AG08395 (cell line): ENCODE results near the gene SFMBT1.
"Not testable (repeated sequence)": the region's sequence is repeated elsewhere in the genome, so short reads cannot be mapped to it uniquely, and the experiment has no call there.

Source experiments
- DNase-seq: peaks from one replicate; pipeline ENCODE4 v3.0.0; 2012; ENCODE audit warnings: mixed read lengths, low spot score

SFMBT1 gene

DNA sequence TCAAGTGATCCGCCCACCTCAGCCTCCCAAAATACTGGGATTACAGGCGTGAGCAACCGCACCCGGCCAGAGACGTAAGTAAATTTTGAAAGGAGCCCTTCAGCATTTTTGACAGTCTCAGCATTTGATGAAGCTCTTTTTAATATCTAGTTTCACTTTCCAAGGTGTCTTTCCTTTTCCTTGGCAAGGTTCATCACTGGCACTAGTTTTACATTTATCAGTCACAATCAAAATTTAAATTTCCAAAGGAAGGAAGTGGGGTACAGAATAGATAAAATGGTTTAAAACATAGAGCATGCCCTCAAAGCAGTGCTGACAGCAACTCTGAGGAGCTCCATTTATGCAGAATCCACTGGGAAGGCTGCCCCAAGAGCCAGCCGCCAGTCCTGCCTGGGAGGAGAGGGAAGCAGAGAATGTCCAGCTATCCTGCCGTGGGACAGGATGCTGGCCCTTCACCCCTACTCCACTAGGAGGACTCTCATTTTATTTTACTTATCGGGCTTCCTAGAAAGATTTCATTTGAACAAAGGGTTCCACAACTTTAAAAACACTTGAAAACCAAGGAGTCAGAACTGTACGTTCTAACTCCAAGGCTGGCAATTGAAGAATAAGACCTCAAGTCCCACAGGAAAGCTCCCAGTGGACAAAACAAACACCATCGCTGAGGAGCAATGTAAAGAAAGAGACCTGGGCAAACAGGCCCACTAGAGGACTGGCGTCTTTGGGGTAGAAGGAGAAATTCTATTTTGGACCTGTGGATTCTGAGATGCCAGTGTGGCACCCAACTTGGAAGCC, 9.9 kb downstream of the SFMBT1 start:
- no peak for DNase-seq

DNA sequence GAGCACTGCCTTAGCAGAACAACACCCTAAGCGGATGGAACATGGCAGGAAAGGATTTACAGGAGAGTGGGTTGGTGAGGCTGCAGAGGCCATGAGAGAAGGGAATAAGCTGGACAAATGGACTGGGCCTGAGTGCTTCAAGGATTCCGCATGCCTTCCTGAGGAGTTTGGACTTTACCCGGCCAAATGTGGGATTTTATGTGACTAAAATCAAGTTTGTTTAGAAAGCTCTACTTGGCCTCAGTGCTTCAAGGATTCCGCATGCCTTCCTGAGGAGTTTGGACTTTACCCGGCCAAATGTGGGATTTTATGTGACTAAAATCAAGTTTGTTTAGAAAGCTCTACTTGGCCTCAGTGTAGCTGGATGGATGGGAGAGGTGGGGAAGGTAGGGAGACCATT, 10.9 kb downstream of the SFMBT1 start:
- DNase-seq = not testable (repeated sequence)

DNA sequence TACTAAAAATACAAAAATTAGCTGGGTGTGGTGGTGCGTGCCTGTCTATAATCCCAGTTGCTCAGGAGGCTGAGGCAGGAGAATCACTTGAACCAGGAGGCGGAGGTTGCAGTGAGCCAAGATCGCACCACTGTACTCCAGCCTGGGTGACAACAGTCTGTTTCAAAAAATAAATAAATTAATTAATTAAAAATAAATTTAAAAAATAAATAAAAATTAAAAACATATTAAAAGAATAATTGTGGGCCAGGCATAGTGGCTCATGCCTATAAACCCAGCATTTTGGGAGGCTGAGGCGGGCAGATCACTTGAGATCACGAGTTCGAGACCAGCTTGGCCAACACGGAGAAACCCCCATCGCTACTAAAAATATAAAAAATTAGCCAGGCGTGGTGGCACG, 11.5 kb downstream of the SFMBT1 start:
- not testable (repeated sequence) for DNase-seq

DNA sequence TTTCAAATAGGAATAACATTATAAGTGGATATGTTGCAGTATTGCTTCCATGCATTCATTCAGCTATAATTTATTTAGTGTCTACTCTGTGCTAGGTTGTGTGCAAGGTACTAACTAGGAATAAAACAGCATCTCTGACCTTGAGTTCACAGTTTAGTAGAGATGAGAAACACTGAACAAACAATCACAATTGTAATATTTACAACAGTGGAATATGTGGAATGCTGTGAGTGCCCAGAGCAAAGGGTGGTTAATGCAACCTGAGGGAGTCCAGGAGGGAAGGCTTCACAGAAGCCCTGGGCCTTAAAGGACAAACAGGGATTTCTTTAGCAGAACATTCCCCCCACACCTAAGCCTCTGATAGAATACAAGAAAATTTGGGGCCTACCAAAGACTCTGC, 13.3 kb downstream of the SFMBT1 start:
- DNase-seq = no peak

DNA sequence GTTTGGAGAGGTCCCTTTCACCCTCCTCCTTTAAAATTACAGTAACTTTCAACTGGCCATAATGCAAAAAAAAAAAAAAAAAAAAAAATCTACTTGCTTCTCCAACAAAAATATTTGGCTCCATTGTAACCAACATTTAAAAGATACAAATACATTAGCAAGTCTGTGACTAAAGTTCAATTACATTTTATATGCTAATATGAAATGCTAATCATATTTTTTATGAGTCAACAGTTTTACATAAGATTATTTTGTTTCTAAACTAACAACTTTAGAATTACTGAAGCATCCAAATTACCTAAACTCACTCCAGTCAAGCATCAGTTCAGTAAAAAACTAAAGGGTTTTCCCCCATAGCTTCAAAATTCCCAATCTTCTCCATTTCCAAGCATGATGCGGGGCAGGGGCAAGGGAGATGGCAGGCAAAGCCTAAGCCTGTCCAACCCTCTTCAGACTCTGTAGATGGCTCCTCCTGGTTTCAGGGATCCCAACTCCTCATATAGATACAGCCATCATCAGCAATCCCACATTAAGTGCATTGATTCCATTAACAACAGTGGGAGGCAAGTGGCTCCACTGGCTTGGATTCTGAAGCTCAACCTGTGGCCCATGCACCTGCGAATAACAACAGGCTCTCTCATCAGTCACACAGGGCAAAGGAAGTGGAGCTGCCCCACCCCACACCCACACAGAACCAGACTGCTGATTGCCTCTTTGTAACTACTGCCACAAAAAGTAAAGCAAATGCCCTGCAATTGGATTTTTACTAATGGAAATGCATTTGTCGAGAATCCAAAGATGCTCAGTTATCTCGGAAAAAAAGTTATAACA, 15.0 kb downstream of the SFMBT1 start:
- DNase-seq = no peak

DNA sequence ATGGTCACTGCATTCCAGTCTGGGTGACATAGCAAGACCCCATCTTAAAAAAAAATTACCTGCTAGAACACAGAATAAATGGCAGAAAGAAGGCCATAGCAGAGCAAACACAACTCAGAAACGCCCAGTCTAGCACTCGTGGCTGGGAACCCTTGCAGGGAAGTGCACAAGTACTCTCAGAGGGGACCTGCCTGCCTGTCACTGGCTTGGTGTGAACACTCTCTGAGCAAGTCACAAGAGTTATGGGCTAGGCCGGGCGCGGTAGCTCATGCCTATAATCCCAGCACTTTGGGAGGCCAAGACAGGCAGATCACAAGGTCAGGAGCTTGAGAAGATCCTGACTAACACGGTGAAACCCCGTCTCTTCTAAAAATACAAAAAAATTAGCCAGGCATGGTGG, 17.2 kb downstream of the SFMBT1 start:
- DNase-seq = no peak

DNA sequence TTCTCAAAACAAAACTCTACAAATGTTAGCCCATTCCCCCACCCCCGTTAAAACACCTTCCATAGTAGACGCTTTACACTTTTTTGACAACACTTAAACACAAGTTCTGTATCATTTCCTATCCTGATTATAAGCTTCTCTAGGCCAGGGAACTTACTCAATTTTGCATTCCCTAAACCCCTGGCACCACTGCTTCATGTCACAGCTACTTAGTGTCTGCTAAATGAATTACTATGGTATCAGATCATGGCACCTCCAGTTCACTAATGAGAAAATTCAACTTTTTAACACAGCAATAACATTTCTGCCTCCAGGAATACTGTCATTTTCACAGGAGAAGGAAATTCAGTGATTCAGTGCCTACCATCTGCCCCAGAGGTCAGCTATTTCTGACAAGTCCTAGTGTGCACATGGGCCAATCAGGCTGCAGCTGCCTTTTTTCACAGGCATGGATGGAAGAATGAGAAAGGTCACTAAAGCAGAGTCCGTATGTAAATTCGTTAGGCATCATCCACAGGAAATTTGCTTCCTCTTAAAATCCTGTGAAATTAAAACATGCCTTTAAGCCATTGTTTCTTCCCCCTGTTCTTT, 18.5 kb downstream of the SFMBT1 start:
- no peak for DNase-seq

DNA sequence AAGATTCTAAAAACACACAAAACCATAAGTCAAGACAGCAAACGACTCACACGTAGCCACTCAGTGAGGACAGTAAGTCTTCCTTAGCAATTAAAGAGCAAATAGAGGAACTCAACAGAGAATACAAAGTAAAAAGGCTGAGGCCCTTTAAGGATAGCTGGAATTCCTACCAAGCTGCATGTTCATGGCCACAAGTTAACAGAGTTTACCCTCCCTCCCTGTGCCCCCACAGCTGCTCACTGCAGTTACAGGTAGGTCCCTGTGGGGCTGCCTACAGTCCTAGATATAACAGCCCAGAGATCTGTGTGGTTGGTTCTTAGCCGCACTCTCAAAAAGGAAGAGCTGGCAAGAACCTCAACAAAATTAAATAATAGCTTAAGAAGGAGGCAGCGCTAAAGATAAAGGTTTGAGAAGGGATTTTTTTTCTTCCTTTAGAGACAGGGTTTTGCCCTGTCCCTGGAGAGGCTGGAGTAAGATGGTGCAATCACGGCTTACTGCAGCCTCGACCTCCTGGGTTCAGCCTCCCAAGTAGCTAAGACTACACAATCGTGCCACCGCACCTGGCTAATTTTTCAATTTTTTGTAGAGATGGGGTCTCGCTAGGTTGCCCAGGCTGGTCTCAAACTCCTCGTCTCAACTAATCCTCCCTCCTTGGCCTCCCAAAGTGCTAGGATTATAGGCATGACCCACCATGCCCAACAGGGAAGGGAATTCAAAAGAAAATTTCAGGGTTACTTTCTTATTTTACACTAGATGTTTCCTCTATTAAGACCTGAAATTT, 19.3 kb downstream of the SFMBT1 start:
- DNase-seq = no peak

DNA sequence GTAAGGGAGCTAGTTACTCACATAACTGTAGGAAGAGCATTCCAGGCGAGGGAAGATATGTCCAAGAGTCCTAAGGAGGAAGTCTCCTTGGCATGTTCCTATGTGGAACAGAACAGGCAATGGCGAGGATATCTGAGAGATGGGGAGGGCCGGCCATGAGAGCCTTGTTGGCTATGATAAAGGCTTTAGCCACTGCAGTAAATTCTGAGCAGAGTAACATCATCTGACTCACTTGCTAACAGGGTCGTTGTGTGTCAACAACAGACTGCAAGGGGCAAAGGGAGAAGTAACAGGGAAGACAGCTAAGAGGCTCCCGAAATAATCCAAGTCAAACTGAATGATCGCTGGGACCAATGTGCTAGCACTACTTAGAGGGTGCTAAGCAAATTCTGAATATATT, 21.6 kb downstream of the SFMBT1 start:
- DNase-seq = no peak

DNA sequence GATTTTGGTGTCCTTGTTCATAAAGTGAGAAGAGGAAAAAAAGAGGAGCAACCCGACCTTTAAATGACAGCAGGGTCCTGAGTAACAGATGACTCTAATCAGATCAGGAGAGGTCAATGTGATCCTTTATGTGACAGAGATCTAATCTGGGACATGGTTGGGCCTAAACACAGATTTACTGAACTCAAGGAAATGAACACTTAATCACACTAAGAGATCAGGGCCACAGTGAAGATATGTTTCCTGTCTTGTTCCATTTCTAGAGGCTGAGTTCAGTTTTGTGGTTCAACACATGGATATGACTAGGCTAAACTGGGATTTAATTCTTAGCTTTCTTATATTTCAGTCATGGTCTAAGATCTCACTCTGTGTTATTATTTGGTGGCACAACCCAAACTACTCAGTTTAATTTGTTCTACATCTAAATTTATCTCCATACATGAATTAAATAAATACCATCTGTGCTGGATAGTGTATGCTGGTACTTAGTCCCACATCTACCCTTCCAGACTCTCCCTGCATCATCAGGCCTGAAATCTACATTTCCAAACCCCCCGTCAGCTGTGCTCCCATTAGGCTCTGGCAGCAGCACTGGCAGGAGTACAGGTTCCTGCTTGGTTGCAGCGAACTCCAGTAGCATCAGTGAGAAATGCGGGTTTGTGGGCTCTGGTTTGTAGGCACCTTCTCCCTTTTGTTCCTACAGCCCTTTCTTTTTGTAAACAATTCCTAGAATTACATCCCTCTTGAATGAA, 22.6 kb downstream of the SFMBT1 start:
- no peak for DNase-seq

DNA sequence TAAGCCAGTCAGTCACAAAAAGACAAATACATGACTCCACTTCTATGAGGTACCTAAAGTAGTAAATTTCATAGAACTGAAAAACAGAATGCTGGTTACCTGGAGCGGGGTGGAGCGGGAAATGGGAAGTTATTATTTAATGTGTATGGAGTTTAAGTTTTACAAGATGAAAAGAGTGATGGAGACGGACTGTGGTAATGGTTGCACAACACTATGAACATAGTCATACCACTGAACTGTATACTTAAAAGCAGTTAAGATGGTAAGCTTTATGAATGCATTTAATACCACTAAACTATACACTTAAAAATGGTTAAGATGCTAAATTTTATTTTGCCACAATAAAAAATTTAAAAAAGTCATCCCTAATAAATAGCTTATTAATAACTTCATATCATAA, 23.2 kb downstream of the SFMBT1 start:
- no peak for DNase-seq

DNA sequence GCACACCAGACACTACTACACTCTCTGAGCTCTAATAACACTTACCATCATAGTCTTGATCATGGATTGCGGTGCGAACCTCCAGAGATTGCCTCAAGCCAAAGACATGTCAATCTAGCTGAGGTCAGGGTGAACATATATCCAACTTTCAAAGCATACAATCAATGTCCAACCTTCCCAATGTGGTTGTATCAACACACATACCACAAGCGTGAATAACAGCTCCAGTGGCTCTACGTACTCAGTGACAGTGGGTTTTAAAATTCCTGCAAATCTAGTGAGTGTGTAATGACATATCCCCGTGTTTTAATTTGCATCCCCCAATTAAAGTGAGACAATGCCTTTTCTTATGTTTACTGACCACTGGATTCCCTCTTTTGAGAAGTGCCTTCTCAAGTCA, 29.6 kb downstream of the SFMBT1 start:
- no peak for DNase-seq

DNA sequence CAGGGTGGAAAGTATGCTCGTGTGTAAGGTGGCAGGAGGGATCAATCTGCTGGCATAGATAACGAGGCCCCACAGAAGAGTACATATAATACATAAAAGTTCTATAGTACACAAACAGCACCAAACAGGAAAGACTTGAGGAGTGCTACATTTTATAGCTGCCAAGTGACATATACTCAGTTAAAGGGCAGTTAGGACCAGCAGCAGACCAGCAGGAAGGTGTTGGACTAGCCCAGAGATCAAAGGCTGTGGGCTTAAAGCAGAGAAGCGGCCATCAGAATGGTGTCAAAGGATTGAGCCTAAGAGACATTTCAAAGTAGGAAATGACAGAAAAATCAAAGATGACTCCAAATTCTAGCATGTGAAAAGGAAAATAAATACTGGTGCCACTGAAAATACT, 34.5 kb downstream of the SFMBT1 start:
- no peak for DNase-seq

DNA sequence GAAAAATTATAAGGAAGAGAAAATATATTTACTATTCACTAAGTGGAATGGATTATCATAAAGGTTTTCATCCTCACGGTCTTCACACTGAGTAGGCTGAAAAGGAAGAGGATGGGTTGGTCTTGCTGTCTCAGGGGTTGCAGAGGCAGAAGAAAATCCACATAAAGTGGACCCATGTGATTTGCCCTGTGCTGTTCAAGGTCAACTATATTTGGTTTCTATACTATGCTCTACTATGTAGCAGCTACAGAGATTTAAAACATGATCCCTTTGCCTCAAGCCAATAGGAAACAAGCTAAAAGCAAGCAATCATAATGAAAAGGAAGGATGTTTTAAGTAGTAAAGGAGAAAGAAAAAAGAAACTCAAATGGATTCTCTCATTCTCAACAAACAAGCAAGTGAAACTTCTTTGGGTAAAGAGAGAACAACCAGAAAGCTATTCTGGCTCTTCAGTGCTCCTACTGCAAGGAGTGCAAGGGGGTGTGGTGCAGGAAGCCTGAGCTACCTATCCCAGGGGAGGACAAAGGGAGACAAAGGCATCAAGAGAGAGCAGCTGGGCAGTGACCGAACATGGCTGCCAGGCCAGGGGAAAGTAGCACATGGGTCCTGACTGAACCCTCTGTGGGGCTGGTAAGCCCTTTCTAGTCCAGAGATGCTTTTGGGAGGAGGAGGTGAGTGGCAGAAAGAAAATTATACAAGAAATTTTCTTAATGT, 35.9 kb downstream of the SFMBT1 start:
- no peak for DNase-seq

DNA sequence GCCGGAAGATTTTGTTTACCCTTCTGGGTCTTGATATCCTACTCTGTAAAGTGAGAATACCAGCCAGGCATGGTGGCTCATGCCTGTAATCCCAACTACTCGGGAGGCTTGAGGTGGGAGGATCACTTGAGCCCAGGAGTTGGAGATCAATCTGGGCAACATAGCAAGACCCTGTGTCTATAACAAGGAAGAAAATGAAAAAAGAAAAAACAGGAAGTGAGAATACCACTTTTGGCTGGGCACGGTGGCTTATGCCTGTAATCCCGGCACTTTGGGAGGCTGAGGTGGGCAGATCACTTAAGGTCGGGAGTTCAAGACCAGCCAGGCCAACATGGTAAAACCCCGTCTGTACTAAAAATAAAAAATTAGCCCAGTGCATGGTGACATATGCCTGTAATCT, 36.9 kb downstream of the SFMBT1 start:
- DNase-seq = no peak

DNA sequence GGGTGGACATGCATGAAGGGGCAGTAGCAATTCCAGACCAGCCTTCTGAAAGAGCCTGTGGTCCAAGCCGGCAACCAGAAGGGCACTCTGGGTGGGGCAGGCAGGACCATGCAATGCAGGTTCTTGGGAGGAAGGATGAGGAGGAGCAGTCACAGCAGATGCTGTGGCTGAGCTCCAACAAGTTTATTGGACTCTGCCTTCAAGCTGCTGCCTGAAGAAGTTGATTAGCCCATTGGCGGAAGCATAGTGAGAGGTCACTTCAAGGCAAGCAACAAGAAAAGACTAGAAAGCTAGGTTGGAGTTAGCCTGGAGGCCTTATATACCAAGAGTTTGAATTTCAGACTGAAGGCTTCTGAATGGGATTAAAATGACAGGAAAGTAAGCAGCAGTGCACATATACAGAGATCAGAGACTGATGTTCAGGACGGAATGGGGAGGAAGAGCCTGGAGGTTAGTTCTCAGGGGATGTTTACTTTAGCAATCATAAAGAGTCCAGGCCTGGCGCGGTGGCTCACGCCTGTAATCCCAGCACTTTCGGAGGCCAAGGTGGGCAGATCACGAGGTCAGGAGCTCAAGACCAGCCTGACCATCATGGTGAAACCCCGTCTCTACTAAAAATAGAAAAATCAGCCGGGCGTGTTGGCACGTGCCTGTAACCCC, 39.9 kb downstream of the SFMBT1 start:
- no peak for DNase-seq

DNA sequence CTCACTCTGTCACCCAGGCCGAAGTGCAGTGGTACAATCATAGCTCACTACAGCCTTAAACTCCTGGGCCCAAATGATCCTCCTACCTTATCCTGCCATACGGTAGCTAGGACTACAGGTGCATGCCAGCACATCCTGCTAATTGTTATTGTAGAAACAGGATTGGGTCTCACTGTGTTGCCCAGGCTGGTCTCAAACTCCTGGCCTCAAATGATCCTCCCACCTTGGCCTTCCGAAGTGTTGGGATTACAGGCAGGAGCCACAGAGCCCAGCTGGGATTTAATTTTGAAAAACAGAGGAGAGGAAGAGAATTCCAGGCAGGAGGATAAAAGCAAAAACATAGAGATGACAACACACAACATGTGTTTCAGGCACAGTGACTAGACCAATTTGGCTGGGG, 40.5 kb downstream of the SFMBT1 start:
- no peak for DNase-seq

DNA sequence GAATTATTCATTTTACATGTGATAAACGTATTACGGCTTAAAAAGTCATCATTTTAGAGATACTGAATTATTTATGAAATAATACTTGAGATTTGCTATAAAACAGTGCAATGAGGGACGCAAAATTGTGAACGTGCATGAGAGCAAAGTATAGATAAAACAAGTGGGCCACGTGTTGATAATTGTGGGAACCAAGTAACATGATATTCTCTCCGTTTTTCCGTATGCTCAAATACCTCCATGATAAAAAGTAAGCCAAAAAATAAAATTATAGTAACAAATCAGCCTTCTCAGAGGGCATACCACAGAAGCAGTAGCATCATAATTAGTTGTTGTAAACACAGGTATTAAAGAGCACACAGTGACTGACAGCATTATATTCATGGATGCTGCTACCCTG, 42.6 kb downstream of the SFMBT1 start:
- no peak for DNase-seq

DNA sequence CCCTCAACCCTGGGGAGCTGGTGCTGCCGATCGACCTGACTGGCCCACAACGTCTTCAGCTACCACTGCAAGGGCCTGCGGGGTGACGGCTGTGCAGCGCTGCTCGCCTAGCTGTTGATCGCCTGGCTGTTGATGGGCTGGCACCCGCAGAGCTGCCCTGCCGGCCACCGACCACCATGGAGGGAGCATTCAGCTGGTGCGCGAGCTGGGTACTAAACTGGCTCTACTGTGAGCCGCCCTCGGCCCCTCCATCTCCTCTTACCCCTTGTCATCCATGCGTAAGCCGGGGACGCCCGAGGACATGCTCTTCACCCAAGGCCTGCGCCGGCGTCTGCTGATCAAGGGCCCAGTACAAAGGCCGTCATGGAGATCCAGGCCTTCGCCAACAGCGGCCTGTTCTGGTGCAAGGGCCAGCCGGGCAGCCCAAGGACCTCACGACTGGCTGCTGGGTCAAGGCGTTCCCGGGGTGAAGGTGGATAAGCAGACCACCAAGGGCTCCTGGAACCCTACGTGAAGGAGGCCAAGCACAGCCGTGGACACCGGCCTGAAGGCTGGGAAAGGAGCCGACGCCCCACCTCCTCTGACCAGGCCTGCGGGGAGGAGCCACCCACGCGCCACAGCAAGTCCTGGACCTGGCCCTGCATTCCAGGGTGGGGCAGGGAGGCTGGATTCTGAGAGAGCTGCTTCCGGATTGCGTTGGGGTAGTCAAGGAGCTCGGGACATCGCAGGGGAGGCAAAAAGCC, 46.9 kb downstream of the SFMBT1 start:
- DNase-seq = no peak

DNA sequence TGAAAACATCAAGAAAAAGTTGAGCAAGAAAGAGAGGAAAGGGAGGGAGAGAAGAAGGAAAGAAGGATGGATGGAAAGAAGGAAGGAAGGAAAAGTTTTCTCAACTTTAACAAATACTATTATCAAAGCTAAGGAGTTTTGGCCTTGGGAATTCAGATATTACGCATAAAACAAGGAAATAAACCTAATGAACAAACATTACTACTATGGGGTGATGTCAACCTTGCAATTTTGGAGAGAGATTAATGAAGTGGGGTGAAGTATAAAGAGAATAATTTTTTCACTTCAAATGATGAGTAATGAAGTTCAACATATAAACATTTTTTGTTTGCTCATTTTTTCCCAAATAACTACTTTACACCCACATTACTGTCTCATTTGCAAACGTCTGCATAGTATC, 55.2 kb downstream of the SFMBT1 start:
- no peak for DNase-seq
